ENCODE results near the gene BMP7. TPM values are rescaled to one million over a fixed set of nuclear protein-coding genes. Genes with fewer than 3 reads are reported as not detected.

Gene BMP7
- total and polyA plus RNA-seq, 2 of the 8 experiments (the other 6 are each of a cell fraction or from before 2014, with no cell fraction given) = 9.2 to 14.7 TPM

DNA sequence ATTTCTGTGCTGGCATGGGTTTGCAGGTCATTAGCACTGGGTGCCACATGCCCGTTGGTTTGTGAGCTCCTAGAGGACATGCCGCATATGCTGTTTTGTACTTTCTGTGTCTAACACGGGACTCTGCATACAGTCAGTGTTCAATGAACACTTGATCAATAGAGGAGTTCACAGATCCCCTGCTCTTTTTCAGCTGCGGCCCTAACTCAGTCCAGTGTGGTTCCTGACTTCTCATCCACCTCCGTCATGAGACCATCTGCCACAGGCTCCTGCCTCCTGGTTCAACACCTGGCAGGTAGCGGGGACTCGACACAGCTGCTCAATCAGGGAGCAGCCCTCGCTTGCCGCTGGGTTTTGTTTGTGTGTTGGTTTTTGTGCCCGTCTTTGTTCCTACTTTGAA is 13.8 kb upstream of the BMP7 start:
- Histone ChIP-seq H3K27me3 (replicated peaks in 1 of 4; ENCODE audit: control insufficient read depth in 3 of 4, extremely low read depth in 1 of 4, insufficient read depth in 3 of 4, low read length in 3 of 4) (0 out of 7 replicates have a peak, but pooled peaks cover 0 to 2% (median 0%) of the 10 kb centered on the region in 4 experiments), H2AK5ac (ENCODE audit: low read depth, low read length) (no peak overlapping the region), H3K79me1 (ENCODE audit: low read depth, low read length) (no peaks in the 10 kb centered on the region), H3K4ac (replicated peaks; ENCODE audit: insufficient read length, low read depth, low read length) (no peak overlapping the region), H2BK12ac (ENCODE audit: low read depth, low read length) (no peak overlapping the region), H3K9me3 (ENCODE audit: insufficient read depth in 2 of 2, low read depth in 1 of 2, low read length in 1 of 2) (no peaks in the 10 kb centered on the region), H3K36me3 (ENCODE audit: control insufficient read depth in 2 of 4, insufficient read depth in 4 of 4, low read length in 3 of 4) (no peaks in the 10 kb centered on the region), H3K4me1 (replicated peaks in 1 of 4; ENCODE audit: control insufficient read depth in 3 of 4, insufficient read depth in 4 of 4, low read length in 3 of 4) (no peaks in the 10 kb centered on the region), H4K91ac (replicated peaks; ENCODE audit: insufficient read length, low read length) (no peak overlapping the region), H2BK20ac (ENCODE audit: low read length) (0 out of 2 replicates have a peak overlapping the region, but pooled peaks have one; percentile 32), H4K5ac (ENCODE audit: insufficient read length, low read depth, low read length) (no peak overlapping the region), H3K79me2 (ENCODE audit: control insufficient read depth in 1 of 2, insufficient read depth in 2 of 2, low read length in 2 of 2) (no peaks in the 10 kb centered on the region), H3K18ac (ENCODE audit: extremely low read depth, low read length) (no peak overlapping the region), H2AFZ (ENCODE audit: low read length) (no peak overlapping the region), H3K56ac (replicated peaks; ENCODE audit: insufficient read length, low read depth, low read length) (no peak overlapping the region), H4K8ac (ENCODE audit: extremely low read depth, insufficient read depth, low read length) (peak overlapping the region; percentile 22; the same call in 1 of the 2 replicates), H3K4me3 (ENCODE audit: extremely low read depth in 1 of 4, insufficient read depth in 2 of 4, low read depth in 3 of 4, low read length in 4 of 4) (no peak overlapping the region), H4K20me1 (replicated peaks in 1 of 2; ENCODE audit: control insufficient read depth in 1 of 2, insufficient read depth in 2 of 2, low read length in 2 of 2) (no peaks in the 10 kb centered on the region), H3K4me2 (ENCODE audit: insufficient read depth in 1 of 2, low read depth in 2 of 2, low read length in 2 of 2) (no peak overlapping the region), H2BK120ac (replicated peaks; ENCODE audit: low read depth, low read length) (no peak overlapping the region), H2BK15ac (ENCODE audit: low read length) (0 out of 2 replicates have a peak overlapping the region, but pooled peaks have one; percentile 61), H3K23ac (ENCODE audit: insufficient read length) (no peak overlapping the region), H2BK5ac (ENCODE audit: low read depth, low read length) (no peak overlapping the region), H3K27ac (ENCODE audit: low read depth, low read length) (no peak overlapping the region), H3K23me2 (ENCODE audit: low read depth, low read length) (no peaks in the 10 kb centered on the region), H3K9ac (replicated peaks in 1 of 4; ENCODE audit: extremely low read depth in 1 of 4, low read depth in 3 of 4, low read length in 3 of 4) (no peak overlapping the region), H3K14ac (ENCODE audit: insufficient read length) (no peak overlapping the region)
- FAIRE-seq = no peak
- POLR2A ChIA-PET (ENCODE audit: partially characterized antibody) = no interaction called here
- 89% methylated on average over 10 of the region's 10 CpGs; no CpG with 5 or more reads in 1 of the 2 experiments for WGBS, 2 experiments (ENCODE audit: extremely low coverage in 1 of 2, insufficient coverage in 1 of 2, insufficient read length in 1 of 2, insufficient replicate concordance in 2 of 2, low coverage in 1 of 2, low lambda C conversion rate in 2 of 2, missing lambda C conversion rate in 1 of 2)
- no peak for DNase-seq (ENCODE audit: low read depth in 1 of 2, low spot score in 2 of 2)
- CTCF ChIA-PET (ENCODE audit: partially characterized antibody) = interaction anchor here (0.7 to 2.2 kb wide), 8 partner anchors 10 to 99 kb away, joined by 3 to 8 read pairs (median 3); partner anchors contain the start of gene SPO11
- TF ChIP-seq EGR1 (IDR thresholded peaks at IDR 0.05; ENCODE audit: borderline replicate concordance, low read depth, low read length) (no peak), GTF2F1 (IDR thresholded peaks at IDR 0.05; ENCODE audit: borderline replicate concordance, low read depth, low read length) (no peak), BRCA1 (IDR thresholded peaks at IDR 0.05; ENCODE audit: low read depth, low read length) (no peak), SIN3A (conservative IDR thresholded peaks at IDR 0.05 in 1 of 2, IDR thresholded peaks at IDR 0.05 in 1 of 2; ENCODE audit: low read depth in 1 of 2, low read length in 2 of 2) (no peak), RBBP5 (IDR thresholded peaks at IDR 0.05; ENCODE audit: borderline replicate concordance, low read depth, low read length) (no peak), BCL11A (IDR thresholded peaks at IDR 0.05; ENCODE audit: low read depth in 2 of 2, low read length in 2 of 2) (no peak)
- TF ChIP-seq, protein P1, sequence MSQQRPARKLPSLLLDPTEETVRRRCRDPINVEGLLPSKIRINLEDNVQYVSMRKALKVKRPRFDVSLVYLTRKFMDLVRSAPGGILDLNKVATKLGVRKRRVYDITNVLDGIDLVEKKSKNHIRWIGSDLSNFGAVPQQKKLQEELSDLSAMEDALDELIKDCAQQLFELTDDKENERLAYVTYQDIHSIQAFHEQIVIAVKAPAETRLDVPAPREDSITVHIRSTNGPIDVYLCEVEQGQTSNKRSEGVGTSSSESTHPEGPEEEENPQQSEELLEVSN (IDR thresholded peaks at IDR 0.05) = no peak
- TF ChIP-seq, protein P2, sequence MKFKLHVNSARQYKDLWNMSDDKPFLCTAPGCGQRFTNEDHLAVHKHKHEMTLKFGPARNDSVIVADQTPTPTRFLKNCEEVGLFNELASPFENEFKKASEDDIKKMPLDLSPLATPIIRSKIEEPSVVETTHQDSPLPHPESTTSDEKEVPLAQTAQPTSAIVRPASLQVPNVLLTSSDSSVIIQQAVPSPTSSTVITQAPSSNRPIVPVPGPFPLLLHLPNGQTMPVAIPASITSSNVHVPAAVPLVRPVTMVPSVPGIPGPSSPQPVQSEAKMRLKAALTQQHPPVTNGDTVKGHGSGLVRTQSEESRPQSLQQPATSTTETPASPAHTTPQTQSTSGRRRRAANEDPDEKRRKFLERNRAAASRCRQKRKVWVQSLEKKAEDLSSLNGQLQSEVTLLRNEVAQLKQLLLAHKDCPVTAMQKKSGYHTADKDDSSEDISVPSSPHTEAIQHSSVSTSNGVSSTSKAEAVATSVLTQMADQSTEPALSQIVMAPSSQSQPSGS (IDR thresholded peaks at IDR 0.05; ENCODE audit: low read length) = no peak

Data from H1 (cell line).